ENCODE measurements around the gene PTTG1IP.

DNA sequence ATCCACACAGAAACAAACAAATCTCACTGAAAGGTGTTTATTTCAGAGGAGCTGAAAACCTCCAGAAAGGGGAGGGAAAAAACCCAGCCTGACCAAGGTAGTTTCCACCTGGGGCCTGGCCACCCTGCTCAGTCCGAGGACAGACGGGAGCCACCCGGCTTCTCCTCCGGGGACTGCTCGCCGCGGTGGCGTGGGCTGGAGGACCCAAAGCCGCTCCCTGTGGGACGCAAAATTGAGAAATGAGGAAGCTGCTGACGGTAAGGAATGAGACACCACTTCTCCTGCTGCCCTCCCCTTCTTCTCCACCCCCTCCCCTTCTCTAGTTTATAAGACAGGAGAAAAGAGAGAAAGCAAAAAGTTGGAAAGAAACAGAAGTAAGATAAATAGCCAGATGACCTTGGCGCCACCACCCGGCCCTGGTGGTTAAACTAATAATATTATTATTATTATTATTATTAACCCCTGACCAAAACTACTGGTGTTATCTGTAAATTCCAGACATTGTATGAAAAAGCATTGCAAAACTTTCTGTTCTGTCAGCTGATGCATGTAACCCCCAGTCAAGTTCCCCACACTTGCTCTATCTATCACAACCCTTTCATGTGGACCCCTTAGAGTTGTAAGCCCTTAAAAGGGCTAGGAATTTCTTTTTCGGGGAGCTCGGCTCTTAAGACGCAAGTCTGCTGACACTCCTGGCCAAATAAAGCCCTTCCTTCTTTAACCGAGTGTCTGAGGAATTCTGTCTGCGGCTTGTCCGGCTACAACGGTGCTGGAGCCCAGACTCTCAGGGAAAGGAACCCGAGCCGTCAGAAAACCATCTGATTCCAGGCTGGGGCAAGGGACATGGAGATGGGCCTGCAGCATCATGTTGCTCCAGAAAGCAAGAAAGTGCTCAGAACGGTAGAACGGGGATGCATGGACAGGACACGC is 34.7 kb upstream of the PTTG1IP start:
- TF ChIP-seq, protein P1, sequence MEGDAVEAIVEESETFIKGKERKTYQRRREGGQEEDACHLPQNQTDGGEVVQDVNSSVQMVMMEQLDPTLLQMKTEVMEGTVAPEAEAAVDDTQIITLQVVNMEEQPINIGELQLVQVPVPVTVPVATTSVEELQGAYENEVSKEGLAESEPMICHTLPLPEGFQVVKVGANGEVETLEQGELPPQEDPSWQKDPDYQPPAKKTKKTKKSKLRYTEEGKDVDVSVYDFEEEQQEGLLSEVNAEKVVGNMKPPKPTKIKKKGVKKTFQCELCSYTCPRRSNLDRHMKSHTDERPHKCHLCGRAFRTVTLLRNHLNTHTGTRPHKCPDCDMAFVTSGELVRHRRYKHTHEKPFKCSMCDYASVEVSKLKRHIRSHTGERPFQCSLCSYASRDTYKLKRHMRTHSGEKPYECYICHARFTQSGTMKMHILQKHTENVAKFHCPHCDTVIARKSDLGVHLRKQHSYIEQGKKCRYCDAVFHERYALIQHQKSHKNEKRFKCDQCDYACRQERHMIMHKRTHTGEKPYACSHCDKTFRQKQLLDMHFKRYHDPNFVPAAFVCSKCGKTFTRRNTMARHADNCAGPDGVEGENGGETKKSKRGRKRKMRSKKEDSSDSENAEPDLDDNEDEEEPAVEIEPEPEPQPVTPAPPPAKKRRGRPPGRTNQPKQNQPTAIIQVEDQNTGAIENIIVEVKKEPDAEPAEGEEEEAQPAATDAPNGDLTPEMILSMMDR (IDR thresholded peaks at IDR 0.05): no peak
- TF ChIP-seq EZH2 (IDR thresholded peaks at IDR 0.05; ENCODE audit: borderline replicate concordance, insufficient read depth, low read depth, low read length, poor library complexity, severe bottlenecking): no peak
